GM19025 (cell line): Measurements from ENCODE around the gene AREG.

ENCODE experiments used
- ATAC-seq: cut with Tn5 transposase; IDR thresholded peaks from one replicate; pipeline ENCODE4 v1.9.1; 2021; ENCODE audit warnings: mild to moderate bottlenecking, low read depth, moderate library complexity; ENCODE audit not compliant: unreplicated experiment

The AREG gene

DNA sequence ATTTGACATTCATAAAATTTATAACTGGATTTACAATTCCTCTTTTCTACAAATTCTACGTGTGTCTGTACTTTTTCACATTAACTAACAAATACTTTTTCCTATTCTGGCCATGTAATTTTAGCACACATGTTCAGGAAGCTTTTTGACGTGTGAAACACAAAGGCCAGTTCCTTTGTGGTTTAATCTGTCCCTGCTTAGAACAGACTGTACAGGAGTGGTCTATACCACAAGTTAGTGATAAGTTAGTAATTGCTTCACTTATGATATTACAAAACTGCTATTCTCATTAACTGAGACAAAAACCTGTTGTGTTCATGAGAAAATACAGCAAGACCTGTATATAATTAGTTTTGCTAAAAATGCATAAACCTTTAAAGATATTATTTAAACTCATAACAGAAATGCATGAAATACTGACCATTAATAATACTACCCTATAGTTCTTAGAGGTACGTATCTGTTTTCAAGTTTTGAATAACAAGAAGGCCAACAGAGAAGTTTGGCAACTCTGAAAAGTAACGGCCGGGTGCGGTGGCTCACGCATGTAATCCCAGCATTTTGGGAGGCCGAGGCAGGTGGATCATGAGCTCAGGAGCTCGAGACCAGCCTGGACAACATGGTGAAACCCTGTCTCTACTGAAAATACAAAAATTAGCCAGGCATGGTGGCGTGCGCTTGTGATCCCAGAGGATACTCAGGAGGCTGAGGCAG, 13.7 kb upstream of the AREG start:
- no peak for ATAC-seq

- no peak for ATAC-seq
Observed at GRCh38 chr4:74433043-74433442, 11.9 kb upstream of the AREG start.

- ATAC-seq: no peak
Observed at GRCh38 chr4:74433541-74434172, 11.3 kb upstream of the AREG start.

- no peak for ATAC-seq
Observed at GRCh38 chr4:74435296-74435695, 9.6 kb upstream of the AREG start.

GRCh38 chr4:74437866-74438265, 7.1 kb upstream of the AREG start:
- no peak for ATAC-seq

DNA sequence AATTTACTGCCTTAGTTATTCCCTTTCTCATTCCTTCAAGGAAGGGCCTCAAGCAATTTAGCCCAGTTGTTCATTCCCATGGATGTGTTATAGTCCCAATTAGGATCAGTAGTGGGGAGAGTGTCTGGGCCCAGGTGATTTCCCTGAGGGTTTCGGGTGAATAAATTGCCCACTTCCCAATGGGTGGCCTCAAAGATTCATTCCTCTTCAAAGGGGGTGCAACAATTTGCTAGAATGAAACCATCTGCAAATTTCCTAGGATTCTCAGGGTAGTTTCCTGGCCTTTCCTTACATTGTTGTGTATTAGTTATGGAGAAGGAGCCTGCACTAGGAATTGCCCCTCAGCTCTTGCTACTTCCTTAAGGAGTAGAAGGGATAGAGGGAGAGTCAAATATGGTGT, 6.3 kb upstream of the AREG start:
- ATAC-seq: no peak

GRCh38 chr4:74439952-74440351, 5.0 kb upstream of the AREG start:
- no peak for ATAC-seq

- no peak for ATAC-seq
Observed at GRCh38 chr4:74440356-74440755, 4.6 kb upstream of the AREG start.

DNA sequence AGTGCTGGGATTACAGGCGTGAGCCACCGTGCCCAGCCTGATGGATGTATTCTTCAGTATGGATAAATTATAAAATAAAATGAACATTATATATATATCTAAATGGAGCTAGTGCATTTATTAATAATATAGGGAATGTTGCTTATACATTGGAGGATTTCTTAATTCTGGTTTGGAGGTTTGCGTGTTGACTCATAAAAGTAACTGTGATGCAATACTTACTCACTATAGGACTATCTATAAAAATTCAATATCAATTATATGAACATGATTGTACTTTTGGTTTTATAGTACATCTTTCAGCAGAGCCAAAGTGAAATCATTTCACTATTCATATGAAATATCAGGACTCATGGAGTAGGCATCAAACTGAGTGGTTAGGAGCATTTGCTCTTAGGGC, 3.2 kb upstream of the AREG start:
- ATAC-seq: no peak

DNA sequence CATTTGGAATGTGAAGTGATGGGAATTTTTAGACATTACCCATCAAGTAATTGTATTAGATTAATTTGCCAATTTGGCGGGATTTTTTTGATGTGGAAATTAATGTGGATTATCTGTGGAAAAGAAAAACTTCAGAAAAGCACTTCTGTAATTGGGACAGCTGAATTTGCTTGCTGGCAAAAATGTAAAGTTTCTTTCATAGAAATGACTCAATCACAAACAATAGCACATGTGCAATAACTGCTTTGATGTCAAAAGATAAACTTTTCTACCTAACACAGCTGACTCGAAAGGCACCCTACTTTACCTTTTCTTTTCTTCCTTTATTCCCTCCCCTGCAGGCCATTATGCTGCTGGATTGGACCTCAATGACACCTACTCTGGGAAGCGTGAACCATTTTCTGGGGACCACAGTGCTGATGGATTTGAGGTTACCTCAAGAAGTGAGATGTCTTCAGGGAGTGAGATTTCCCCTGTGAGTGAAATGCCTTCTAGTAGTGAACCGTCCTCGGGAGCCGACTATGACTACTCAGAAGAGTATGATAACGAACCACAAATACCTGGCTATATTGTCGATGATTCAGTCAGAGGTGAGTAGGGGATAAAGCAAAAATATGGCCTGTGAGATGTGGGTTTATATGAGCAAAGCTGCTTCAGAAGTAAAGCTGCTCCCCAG, 1.4 kb downstream of the AREG start:
- no peak for ATAC-seq

- ATAC-seq: no peak
Observed at GRCh38 chr4:74446896-74447295, 2.0 kb downstream of the AREG start.

DNA sequence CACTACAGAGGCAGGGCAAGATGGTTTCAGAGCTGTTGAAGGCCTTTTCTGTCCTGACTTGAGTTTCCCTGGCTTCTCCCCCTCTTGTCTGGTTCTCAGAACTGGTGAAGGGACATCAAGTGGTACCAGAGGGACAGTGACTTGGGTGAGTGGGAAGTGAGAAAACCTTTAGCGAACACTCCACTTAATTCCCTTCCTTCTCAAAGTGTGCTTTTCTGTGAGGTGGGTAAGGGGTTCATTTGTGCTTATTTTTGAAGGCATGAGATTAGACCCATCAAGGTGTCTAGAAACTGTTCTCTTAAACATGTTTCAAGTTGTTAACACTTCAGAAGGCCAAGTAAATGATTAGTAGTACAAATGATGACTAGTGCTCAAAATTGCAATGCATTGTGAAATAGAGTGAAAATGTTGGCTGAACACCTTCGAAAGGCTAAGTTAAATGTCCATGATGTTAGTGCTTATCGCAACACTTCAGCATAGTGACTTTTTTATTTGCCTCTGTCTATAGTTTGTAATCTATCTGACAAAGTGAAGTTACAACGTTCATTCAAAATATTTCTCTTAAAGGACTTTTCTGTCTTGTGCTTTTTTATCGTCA, 2.8 kb downstream of the AREG start:
- ATAC-seq: no peak

- no peak for ATAC-seq
Observed at GRCh38 chr4:74449571-74450297, 4.8 kb downstream of the AREG start.

- no peak for ATAC-seq
Observed at GRCh38 chr4:74450298-74450683, 5.4 kb downstream of the AREG start.

GRCh38 chr4:74451214-74451661, 6.3 kb downstream of the AREG start:
- ATAC-seq: no peak

- ATAC-seq: no peak
Observed at GRCh38 chr4:74453037-74453635, 8.2 kb downstream of the AREG start.

GRCh38 chr4:74453829-74454742, 9.2 kb downstream of the AREG start:
- ATAC-seq: no peak

GRCh38 chr4:74455361-74456055, 10.6 kb downstream of the AREG start:
- ATAC-seq: no peak
